ENCODE results near the gene MUC12.
"Not testable (repeated sequence)": the region's sequence is repeated elsewhere in the genome, so short reads cannot be mapped to it uniquely, and the experiment has no call there.

Gene MUC12

DNA sequence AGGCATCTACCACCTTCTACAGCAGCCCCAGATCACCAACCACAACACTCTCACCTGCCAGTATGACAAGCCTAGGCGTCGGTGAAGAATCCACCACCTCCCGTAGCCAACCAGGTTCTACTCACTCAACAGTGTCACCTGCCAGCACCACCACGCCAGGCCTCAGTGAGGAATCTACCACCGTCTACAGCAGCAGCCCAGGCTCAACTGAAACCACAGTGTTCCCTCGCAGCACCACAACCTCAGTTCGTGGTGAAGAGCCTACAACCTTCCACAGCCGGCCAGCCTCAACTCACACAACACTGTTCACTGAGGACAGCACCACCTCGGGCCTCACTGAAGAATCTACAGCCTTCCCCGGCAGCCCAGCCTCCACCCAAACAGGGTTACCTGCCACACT, 29.2 kb downstream of the MUC12 start:
- not testable (repeated sequence) for H3K27ac ChIP-seq (ENCODE audit: low read length); H3K4me3 ChIP-seq (ENCODE audit: low read length); H3K27me3 ChIP-seq (ENCODE audit: insufficient read depth, low read length); H3K9ac ChIP-seq (ENCODE audit: low read depth, low read length); H3K4me1 ChIP-seq (ENCODE audit: insufficient read depth, low read length); H3K36me3 ChIP-seq (ENCODE audit: insufficient read depth, low read depth, low read length); H3K9me3 ChIP-seq (ENCODE audit: insufficient read depth, low read depth, low read length)

DNA sequence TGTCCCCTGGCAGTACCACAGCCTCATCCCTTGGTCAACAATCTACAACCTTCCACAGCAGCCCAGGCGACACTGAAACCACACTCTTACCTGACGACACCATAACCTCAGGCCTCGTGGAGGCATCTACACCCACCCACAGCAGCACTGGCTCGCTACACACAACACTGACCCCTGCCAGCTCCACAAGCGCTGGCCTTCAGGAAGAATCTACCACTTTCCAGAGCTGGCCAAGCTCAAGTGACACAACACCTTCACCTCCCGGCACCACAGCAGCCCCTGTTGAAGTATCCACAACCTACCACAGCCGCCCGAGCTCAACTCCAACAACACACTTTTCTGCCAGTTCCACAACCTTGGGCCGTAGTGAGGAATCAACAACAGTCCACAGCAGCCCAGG, 30.0 kb downstream of the MUC12 start:
- H3K4me3 ChIP-seq (ENCODE audit: low read length); H3K4me1 ChIP-seq (ENCODE audit: insufficient read depth, low read length); H3K9ac ChIP-seq (ENCODE audit: low read depth, low read length); H3K27me3 ChIP-seq (ENCODE audit: insufficient read depth, low read length); H3K36me3 ChIP-seq (ENCODE audit: insufficient read depth, low read depth, low read length); H3K9me3 ChIP-seq (ENCODE audit: insufficient read depth, low read depth, low read length); H3K27ac ChIP-seq (ENCODE audit: low read length): not testable (repeated sequence)

DNA sequence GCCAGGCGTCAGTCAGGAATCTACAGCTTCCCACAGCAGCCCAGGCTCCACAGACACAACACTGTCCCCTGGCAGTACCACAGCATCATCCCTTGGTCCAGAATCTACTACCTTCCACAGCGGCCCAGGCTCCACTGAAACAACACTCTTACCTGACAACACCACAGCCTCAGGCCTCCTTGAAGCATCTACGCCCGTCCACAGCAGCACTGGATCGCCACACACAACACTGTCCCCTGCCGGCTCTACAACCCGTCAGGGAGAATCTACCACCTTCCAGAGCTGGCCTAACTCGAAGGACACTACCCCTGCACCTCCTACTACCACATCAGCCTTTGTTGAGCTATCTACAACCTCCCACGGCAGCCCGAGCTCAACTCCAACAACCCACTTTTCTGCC, 30.7 kb downstream of the MUC12 start:
- not testable (repeated sequence) for H3K9ac ChIP-seq (ENCODE audit: low read depth, low read length)

DNA sequence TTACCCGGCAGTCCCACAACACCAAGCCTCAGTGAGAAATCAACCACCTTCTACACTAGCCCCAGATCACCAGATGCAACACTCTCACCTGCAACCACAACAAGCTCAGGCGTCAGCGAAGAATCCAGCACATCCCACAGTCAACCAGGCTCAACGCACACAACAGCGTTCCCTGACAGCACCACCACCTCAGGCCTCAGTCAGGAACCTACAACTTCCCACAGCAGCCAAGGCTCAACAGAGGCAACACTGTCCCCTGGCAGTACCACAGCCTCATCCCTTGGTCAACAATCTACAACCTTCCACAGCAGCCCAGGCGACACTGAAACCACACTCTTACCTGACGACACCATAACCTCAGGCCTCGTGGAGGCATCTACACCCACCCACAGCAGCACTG, 33.0 kb downstream of the MUC12 start:
- not testable (repeated sequence) for H3K27me3 ChIP-seq (ENCODE audit: insufficient read depth, low read length); H3K27ac ChIP-seq (ENCODE audit: low read length); H3K9ac ChIP-seq (ENCODE audit: low read depth, low read length); H3K4me1 ChIP-seq (ENCODE audit: insufficient read depth, low read length); H3K4me3 ChIP-seq (ENCODE audit: low read length); H3K9me3 ChIP-seq (ENCODE audit: insufficient read depth, low read depth, low read length); H3K36me3 ChIP-seq (ENCODE audit: insufficient read depth, low read depth, low read length)

More for the DNA sequence above, 30.7 kb downstream of the MUC12 start:
- not testable (repeated sequence) for H3K4me3 ChIP-seq (ENCODE audit: low read length); H3K4me1 ChIP-seq (ENCODE audit: insufficient read depth, low read length); H3K27ac ChIP-seq (ENCODE audit: low read length); H3K9me3 ChIP-seq (ENCODE audit: insufficient read depth, low read depth, low read length); H3K36me3 ChIP-seq (ENCODE audit: insufficient read depth, low read depth, low read length); H3K27me3 ChIP-seq (ENCODE audit: insufficient read depth, low read length)

DNA sequence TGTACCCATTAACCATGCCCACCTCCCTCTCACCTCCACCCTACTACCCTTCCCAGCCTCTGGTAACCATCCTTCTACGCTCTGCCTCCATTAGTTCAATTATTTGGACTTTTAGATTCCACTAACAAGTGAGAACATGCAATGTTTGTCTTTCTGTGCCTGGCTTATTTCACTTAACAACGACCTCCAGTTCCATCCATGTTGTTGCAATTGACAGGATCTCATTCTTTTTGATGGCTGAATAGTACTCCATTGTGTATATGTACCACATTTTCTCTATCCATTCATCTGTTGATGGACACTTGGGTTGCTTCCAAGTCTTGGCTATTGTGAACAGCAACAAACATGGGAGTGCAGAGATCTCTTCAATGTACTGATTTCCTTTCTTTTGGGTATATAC, 38.0 kb downstream of the MUC12 start:
- not testable (repeated sequence) for H3K9me3 ChIP-seq (ENCODE audit: insufficient read depth, low read depth, low read length); H3K9ac ChIP-seq (ENCODE audit: low read depth, low read length); H3K27ac ChIP-seq (ENCODE audit: low read length); H3K36me3 ChIP-seq (ENCODE audit: insufficient read depth, low read depth, low read length); H3K4me3 ChIP-seq (ENCODE audit: low read length); H3K4me1 ChIP-seq (ENCODE audit: insufficient read depth, low read length); H3K27me3 ChIP-seq (ENCODE audit: insufficient read depth, low read length)

DNA sequence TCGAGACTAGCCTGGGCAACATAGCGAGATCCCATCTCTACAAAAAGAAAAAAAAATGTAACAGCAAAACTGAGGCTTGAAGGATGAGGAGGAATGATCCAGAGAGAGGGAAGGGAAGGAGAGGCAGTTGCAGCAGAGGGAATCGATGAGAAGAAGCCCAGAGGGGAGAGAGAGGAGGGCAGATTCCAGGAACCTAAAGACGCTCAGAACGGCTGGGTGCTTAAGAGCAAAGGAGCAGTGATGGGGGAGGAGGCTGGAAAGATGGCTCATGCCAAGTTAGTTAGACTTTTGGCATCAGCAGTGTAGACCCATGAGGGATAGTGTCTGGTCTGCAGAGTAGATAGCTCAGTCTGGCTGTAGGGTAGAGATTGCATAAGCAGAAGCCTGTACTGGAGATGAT, 40.3 kb downstream of the MUC12 start:
- 0 out of 2 replicates have a peak, but pooled peaks cover 8% of the 10 kb centered on the region for H3K36me3 ChIP-seq (ENCODE audit: insufficient read depth, low read depth, low read length)
- H3K4me3 ChIP-seq (ENCODE audit: low read length): no peak overlapping the region
- no peak overlapping the region for H3K27ac ChIP-seq (ENCODE audit: low read length)
- no peaks in the 10 kb centered on the region for H3K4me1 ChIP-seq (ENCODE audit: insufficient read depth, low read length)
- no peak overlapping the region for H3K9ac ChIP-seq (ENCODE audit: low read depth, low read length)
- H3K27me3 ChIP-seq (ENCODE audit: insufficient read depth, low read length): no peaks in the 10 kb centered on the region
- no peaks in the 10 kb centered on the region for H3K9me3 ChIP-seq (ENCODE audit: insufficient read depth, low read depth, low read length)

DNA sequence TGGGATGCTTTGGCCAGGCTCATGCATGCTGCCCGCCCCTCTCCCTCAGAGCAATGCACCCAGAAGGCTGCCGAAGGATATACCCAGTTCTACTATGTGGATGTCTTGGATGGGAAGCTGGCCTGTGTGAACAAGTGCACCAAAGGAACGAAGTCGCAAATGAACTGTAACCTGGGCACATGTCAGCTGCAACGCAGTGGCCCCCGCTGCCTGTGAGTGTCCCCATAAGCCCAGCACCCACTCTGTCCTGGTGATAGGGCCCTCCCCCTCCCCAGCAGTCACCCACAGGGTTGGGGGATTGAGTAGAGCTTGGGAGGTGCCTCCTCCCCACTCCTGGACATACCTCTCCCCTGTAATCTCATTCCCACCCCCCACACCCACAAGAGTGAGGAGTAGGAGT, 43.6 kb downstream of the MUC12 start:
- H3K9me3 ChIP-seq (ENCODE audit: insufficient read depth, low read depth, low read length): no peaks in the 10 kb centered on the region
- H3K4me1 ChIP-seq (ENCODE audit: insufficient read depth, low read length): peaks cover 5% of the 10 kb centered on the region; the same call in 1 of the 2 replicates
- H3K27ac ChIP-seq (ENCODE audit: low read length): no peak overlapping the region
- no peaks in the 10 kb centered on the region for H3K27me3 ChIP-seq (ENCODE audit: insufficient read depth, low read length)
- no peak overlapping the region for H3K4me3 ChIP-seq (ENCODE audit: low read length)
- no peak overlapping the region for H3K9ac ChIP-seq (ENCODE audit: low read depth, low read length)
- 0 out of 2 replicates have a peak, but pooled peaks cover 8% of the 10 kb centered on the region for H3K36me3 ChIP-seq (ENCODE audit: insufficient read depth, low read depth, low read length)

DNA sequence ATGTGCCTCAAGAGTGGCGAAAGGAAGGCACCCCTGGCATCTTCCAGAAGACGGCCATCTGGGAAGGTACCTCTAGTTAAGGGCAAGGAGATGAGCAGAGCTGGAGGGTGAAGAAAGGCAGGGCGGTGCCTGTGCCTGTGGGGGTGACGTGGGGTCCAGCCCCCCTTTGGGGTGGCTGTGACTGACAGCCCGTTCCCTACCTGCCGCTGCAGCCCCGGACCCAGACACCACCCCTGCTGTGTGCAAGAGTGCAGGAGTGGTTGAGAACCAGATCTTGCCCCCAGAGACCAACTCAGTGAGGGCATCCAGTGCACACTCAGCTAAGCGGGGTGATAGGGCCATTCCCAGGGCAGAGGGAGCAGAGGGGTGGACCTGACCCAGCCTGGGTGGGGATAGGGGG, 46.3 kb downstream of the MUC12 start:
- H3K4me3 ChIP-seq (ENCODE audit: low read length): peak overlapping the region; percentile 83; the same call in 1 of the 2 replicates
- no peaks in the 10 kb centered on the region for H3K9me3 ChIP-seq (ENCODE audit: insufficient read depth, low read depth, low read length)
- H3K4me1 ChIP-seq (ENCODE audit: insufficient read depth, low read length): peaks cover 5% of the 10 kb centered on the region; the same call in 1 of the 2 replicates
- no peaks in the 10 kb centered on the region for H3K27me3 ChIP-seq (ENCODE audit: insufficient read depth, low read length)
- no peak overlapping the region for H3K9ac ChIP-seq (ENCODE audit: low read depth, low read length)
- 0 out of 2 replicates have a peak, but pooled peaks cover 8% of the 10 kb centered on the region for H3K36me3 ChIP-seq (ENCODE audit: insufficient read depth, low read depth, low read length)
- H3K27ac ChIP-seq (ENCODE audit: low read length): no peak overlapping the region

DNA sequence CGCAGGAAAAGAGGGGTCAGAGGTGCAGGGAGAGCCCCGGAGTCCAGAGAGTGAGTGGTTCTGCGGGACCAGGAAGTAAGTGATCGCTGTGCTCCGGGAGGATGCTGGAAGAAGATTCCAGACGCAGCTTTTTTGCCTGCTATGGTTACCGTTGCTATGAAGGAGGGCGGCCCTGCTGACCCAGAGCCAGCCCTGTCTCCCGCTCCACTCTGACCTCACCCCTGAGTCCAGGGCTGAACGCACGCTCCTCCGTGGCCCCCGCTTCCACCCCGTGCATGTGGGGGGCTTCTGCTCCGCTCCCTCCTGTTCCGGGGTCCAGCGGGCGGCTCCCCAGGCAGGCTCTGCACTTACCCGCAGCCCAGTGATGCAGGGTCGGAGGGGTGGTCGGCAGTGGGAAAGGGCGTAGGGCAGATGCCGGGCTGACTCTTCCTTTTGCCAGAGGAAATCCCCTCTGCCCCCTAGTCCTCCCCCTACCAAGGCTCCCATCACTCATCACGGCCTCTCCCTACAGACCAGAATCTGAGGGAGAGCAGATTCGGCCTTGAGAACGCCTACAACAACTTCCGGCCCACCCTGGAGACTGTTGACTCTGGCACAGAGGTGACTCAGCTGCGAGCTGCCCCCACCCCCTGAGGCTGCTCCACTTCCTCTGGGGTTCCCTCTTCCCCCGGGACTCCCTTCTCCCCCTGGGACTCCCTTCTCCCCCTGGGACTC, 47.9 kb downstream of the MUC12 start:
- peak overlapping the region; percentile 83 for H3K9ac ChIP-seq (ENCODE audit: low read depth, low read length)
- H3K4me1 ChIP-seq (ENCODE audit: insufficient read depth, low read length): peaks cover 5% of the 10 kb centered on the region; the same call in 1 of the 2 replicates
- 0 out of 2 replicates have a peak, but pooled peaks cover under 1% of the 10 kb centered on the region for H3K36me3 ChIP-seq (ENCODE audit: insufficient read depth, low read depth, low read length)
- no peaks in the 10 kb centered on the region for H3K9me3 ChIP-seq (ENCODE audit: insufficient read depth, low read depth, low read length)
- peak overlapping the region; percentile 71 for H3K27ac ChIP-seq (ENCODE audit: low read length)
- peak overlapping the region; percentile 83 for H3K4me3 ChIP-seq (ENCODE audit: low read length)
- no peaks in the 10 kb centered on the region for H3K27me3 ChIP-seq (ENCODE audit: insufficient read depth, low read length)

DNA sequence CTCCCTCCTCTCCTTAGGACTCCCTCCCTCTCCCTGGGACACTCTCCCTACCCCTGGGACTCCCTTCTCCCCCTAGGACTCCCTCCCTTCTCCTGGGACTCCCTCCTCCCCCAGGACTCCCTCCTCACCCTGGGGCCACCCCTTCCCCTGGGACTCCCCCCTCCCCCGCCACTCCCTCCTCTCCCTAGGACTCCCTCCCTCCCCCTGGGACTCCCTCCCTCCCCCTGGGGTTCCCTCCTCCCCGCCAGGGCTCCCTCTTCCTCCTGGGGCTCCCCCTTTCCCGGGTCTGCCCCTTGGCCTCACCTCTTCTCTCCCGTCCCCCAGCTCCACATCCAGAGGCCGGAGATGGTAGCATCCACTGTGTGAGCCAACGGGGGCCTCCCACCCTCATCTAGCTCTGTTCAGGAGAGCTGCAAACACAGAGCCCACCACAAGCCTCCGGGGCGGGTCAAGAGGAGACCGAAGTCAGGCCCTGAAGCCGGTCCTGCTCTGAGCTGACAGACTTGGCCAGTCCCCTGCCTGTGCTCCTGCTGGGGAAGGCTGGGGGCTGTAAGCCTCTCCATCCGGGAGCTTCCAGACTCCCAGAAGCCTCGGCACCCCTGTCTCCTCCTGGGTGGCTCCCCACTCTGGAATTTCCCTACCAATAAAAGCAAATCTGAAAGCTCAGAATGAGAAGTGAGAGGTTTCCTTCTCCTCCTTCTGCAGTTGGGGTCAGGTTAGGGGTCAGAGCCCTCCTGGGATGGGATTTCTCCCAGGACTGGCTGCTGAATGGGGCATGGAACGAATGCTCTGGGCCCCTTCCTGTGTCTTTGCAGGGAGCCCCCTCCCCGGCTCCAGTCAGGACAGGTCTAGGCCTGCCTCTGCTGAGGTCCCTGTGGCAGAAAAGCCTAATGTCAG, 49.2 kb downstream of the MUC12 start:
- Histone ChIP-seq H3K4me1 (ENCODE audit: insufficient read depth, low read length) (peaks cover 5% of the 10 kb centered on the region; the same call in 1 of the 2 replicates), H3K9ac (ENCODE audit: low read depth, low read length) (peak overlapping the region; percentile 46; the same call in 1 of the 2 replicates), H3K36me3 (ENCODE audit: insufficient read depth, low read depth, low read length) (no peaks in the 10 kb centered on the region), H3K27ac (ENCODE audit: low read length) (no peak overlapping the region), H3K4me3 (ENCODE audit: low read length) (peak overlapping the region; percentile 47; the same call in 1 of the 2 replicates), H3K27me3 (ENCODE audit: insufficient read depth, low read length) (no peaks in the 10 kb centered on the region), H3K9me3 (ENCODE audit: insufficient read depth, low read depth, low read length) (no peaks in the 10 kb centered on the region)

DNA sequence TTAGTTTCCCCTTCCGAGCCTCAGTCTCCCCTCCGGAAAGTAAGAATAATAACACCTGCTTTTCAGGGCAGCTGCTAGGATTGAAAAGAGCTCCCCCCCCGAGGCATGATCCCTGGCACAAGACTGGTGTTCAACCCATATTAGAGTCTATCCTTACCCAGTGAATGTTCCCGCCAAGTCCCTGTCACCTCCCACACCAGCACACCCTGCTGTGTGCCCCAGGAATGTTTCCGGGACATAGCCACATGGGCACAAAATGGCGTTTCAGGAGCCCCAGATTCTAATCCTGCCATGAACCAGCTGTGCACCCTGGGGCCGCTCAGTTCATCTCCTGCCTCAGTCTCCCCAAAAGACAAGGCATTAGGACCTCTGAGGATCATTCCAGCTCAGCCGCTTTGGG, 51.1 kb downstream of the MUC12 start:
- no peak overlapping the region for H3K4me3 ChIP-seq (ENCODE audit: low read length)
- H3K9me3 ChIP-seq (ENCODE audit: insufficient read depth, low read depth, low read length): no peaks in the 10 kb centered on the region
- no peaks in the 10 kb centered on the region for H3K36me3 ChIP-seq (ENCODE audit: insufficient read depth, low read depth, low read length)
- H3K27me3 ChIP-seq (ENCODE audit: insufficient read depth, low read length): no peaks in the 10 kb centered on the region
- H3K9ac ChIP-seq (ENCODE audit: low read depth, low read length): no peak overlapping the region
- peaks cover 5% of the 10 kb centered on the region; the same call in 1 of the 2 replicates for H3K4me1 ChIP-seq (ENCODE audit: insufficient read depth, low read length)
- no peak overlapping the region for H3K27ac ChIP-seq (ENCODE audit: low read length)

DNA sequence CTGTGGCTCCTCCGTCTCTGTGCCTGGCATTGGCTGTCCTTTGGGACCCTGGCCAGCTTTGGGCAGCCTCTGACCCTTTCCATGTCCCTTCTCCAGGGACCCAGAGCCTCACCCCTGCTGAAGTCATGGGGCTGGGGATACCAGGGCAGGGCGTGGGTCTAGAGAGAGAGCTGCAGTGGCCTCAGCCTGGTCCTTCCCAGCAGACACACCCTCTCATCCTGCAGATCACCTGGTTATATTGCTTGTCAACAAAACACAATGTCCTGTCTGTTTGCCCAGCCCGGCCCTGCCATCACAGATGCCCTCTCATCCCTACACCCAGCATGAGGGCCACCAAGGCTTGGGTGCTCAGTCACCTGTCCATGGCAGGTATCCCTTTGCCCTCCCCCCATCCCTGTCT, 52.3 kb downstream of the MUC12 start:
- Histone ChIP-seq H3K4me1 (ENCODE audit: insufficient read depth, low read length) (no peaks in the 10 kb centered on the region), H3K27ac (ENCODE audit: low read length) (no peak overlapping the region), H3K9me3 (ENCODE audit: insufficient read depth, low read depth, low read length) (no peaks in the 10 kb centered on the region), H3K4me3 (ENCODE audit: low read length) (no peak overlapping the region), H3K36me3 (ENCODE audit: insufficient read depth, low read depth, low read length) (no peaks in the 10 kb centered on the region), H3K27me3 (ENCODE audit: insufficient read depth, low read length) (no peaks in the 10 kb centered on the region), H3K9ac (ENCODE audit: low read depth, low read length) (no peak overlapping the region)
